HCT116 (cell line): ENCODE measurements around the gene CENPU.

Experiments used
- CTCF ChIP-seq, 3 experiments: fragments of 200-600 bp in 1 of 3; sonication (generic) in 1 of 3; IDR thresholded peaks in 2 of 3; conservative IDR thresholded peaks in 1 of 3; 2 replicates each; pipeline ENCODE4 v1.5.1; 2012 to 2017; ENCODE audit warnings: low read depth in 2 of 3, low read length in 2 of 3, antibody characterized with exemption in 1 of 3, borderline replicate concordance in 1 of 3, control low read depth in 1 of 3, mild to moderate bottlenecking in 1 of 3, mixed read lengths in 1 of 3, mixed run types in 1 of 3, moderate library complexity in 1 of 3; ENCODE audit not compliant: insufficient read depth in 1 of 3
- EGR1 ChIP-seq: IDR thresholded peaks from 2 replicates; pipeline ENCODE4 v1.6.1; 2012; ENCODE audit warnings: low read depth
- EZH2 ChIP-seq: fragments of 200-600 bp; sonication (generic); IDR thresholded peaks from 2 replicates; pipeline ENCODE4 v1.6.1; 2017; ENCODE audit warnings: antibody characterized with exemption, mixed run types
- POLR2A ChIP-seq: IDR thresholded peaks from 2 replicates; pipeline ENCODE4 v1.7.0; 2011; ENCODE audit warnings: borderline replicate concordance; ENCODE audit not compliant: insufficient read depth, insufficient read length; ENCODE audit errors: extremely low read depth
- RAD21 ChIP-seq: IDR thresholded peaks from 2 replicates; pipeline ENCODE4 v1.6.1; 2012; ENCODE audit warnings: low read depth, mild to moderate bottlenecking
- ZBTB33 ChIP-seq: IDR thresholded peaks from 2 replicates; pipeline ENCODE4 v1.6.1; 2011; ENCODE audit warnings: mild to moderate bottlenecking, low read length, moderate library complexity; ENCODE audit not compliant: insufficient replicate concordance; ENCODE audit errors: extremely low read depth

DNA sequence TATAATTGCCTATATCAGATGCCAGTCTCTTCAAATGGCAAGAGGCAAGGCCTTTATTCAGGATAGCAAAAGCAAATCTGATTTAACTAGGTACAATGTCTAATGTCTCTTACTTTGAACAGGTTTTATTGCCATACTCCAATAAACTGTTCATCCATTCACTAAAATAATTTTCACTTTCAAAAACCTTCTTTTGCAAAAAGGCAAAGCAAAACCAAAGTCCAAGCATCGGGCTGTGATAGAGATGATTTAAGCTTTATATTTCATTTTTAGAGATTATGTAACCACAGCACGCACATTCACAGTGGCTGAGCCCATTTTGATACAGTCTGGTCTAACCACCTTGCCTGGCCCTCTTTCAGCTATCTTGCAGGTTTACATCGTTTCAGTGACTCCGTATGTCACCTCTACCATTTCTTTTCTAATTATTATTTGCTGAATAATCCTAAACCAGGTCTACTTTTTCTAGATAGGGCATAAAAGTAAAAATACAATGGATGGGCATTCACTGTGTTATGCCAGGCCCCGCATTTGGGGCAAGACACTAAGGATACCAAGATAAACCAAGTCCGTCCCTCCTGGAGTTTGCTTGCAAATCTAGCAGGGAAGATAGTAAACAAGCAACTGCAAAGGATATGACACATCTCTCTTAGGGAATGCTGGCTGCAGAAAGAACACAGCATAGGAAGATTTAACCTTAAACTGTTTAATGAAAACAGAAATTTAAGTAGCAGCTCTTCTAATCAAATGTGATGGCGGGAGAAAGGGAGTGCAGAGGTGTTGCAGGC, 86.4 kb downstream of the CENPU start:
- TF ChIP-seq CTCF (IDR thresholded peaks at IDR 0.05 in 2 of 3, conservative IDR thresholded peaks at IDR 0.05 in 1 of 3; ENCODE audit: borderline replicate concordance in 1 of 3, insufficient read depth in 1 of 3, low read depth in 2 of 3, low read length in 2 of 3): no peak
- TF ChIP-seq POLR2A: no peak
- no peak for TF ChIP-seq EGR1
- TF ChIP-seq ZBTB33: no peak
- TF ChIP-seq RAD21: no peak
- no peak for TF ChIP-seq EZH2
